GM18526 (cell line): ENCODE measurements around the gene PRKAR2B.

Source experiments
- POLR2A ChIP-seq: IDR thresholded peaks from 3 replicates; pipeline ENCODE4 v1.6.1; 2011; ENCODE audit not compliant: insufficient read length; ENCODE audit errors: extremely low read depth

Gene PRKAR2B

DNA sequence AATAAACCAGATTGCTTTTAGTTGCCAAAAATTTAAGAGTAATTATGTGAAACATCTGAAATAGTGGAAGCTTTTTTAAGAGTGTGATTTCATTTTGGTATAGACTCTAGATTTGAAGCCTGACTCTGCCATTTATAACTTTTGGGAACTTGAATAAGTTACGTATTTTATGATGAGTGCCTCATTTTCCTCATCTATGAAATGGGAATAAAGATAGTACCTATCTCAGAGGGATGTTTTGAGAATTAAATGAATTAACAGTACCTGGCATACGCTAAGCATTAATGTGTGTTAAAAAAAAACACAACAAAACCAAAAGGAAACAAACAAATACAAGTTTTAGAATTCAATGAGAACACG is 12.9 kb downstream of the PRKAR2B start:
- TF ChIP-seq POLR2A, result no peak

DNA sequence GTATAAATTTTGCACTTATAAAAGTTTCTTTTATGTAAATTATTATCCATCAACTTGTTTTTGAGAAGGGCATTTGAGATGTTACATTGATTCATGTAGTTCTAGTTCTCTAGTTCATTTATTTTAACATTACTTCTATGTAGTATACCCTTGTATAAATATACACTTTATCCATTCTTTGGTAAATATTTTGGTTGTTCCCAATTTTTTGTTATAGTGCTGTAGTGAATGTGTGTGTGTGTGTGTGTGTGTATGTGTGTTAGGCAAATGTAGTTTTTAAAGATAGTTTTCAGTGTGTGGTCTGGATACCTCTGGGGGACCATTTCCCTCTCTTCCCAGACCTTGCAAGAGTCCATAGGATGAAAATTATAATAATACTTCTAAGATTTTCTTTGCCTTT is 15.0 kb downstream of the PRKAR2B start:
- TF ChIP-seq POLR2A, result no peak

GRCh38 chr7:107063245-107064120 is 19.0 kb downstream of the PRKAR2B start:
- no peak for TF ChIP-seq POLR2A

- no peak for TF ChIP-seq POLR2A
Measured at GRCh38 chr7:107064255-107064654, 19.8 kb downstream of the PRKAR2B start.

- TF ChIP-seq POLR2A, result no peak
Measured at GRCh38 chr7:107065929-107066247, 21.4 kb downstream of the PRKAR2B start.

DNA sequence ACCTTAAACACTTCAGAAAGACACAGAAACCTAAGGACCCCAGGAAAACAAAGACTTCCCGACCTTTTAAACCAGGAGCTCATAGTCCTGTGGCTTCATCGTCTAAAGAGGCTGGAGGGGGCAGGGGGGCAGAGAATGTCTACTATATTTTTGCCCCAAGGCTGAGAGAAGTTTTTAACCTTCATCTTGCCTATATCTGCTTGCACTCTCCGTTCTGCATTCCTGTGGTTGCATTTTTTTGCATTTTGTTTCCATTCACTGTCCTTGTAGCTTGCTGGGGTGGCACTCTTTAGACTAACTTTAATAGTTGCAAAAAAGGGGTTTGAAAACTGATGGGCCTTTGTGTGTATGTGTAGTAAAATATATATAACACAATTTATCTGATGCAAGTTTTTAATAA is 23.7 kb downstream of the PRKAR2B start:
- TF ChIP-seq POLR2A, result no peak

- no peak for TF ChIP-seq POLR2A
Measured at GRCh38 chr7:107069457-107069856, 25.0 kb downstream of the PRKAR2B start.

- no peak for TF ChIP-seq POLR2A
Measured at GRCh38 chr7:107070710-107071109, 26.2 kb downstream of the PRKAR2B start.

DNA sequence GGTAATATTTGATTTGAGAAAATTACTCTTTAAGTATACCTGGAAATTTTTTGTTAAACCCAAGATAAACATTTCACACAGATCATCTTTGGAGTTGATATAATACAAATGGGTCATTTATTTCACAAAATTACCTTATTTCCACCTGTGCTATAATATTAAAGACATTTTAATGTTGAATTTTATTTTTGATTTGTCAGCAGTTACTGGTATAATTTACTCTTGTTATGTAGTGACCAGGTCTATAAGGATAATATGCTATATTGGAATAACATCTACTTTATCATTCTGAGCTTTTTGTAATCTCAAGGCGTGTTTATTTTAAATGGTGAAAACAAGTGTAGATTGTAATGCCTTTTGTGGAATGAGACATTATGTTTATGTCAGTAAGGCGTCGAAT is 26.6 kb downstream of the PRKAR2B start:
- TF ChIP-seq POLR2A, result no peak

GRCh38 chr7:107072133-107072532 is 27.6 kb downstream of the PRKAR2B start:
- TF ChIP-seq POLR2A, result no peak

DNA sequence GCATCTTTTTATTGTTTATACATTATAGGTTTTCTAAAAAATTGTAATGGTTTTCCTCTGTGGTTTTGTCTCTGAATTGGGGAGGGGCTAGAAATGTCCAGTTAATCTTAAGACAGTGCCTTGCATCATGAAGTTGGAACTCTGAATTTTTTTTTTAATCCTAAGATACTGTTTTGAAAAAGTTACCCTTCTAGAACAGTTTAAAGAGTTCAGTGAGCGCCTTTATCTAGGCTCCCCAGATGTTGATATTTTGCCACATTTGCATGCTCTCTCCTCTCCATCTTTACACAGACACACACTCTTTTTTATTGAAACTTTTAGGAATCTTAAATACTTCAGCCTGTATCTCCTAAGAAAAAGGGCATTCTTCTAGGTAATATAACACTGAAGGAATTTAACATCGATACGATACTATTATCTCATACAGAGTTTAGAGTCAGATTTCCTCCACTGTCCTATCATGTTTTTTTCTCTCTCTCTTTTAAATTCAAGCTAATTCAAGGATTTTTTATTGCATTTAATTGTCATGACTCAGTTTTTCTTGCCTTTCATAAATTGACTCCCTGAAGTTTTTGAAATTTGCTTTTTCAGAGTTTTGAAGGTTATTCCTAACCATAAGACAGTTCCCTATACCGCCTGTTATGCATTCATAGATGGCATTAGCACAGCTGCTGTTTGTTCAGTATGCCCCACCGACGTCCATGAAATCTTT is 31.5 kb downstream of the PRKAR2B start:
- no peak for TF ChIP-seq POLR2A

- TF ChIP-seq POLR2A, result no peak
Measured at GRCh38 chr7:107076781-107077698, 32.5 kb downstream of the PRKAR2B start.

- no peak for TF ChIP-seq POLR2A
Measured at GRCh38 chr7:107077699-107078516, 33.4 kb downstream of the PRKAR2B start.

GRCh38 chr7:107078517-107078966 is 34.0 kb downstream of the PRKAR2B start:
- TF ChIP-seq POLR2A, result no peak
